Measurements from ENCODE around the gene TRIO. TPM values are rescaled to one million over a fixed set of nuclear protein-coding genes. Genes with fewer than 3 reads are reported as not detected.

The TRIO gene
- total RNA-seq, 1 experiment from 2014 or later: 88.8 TPM

DNA sequence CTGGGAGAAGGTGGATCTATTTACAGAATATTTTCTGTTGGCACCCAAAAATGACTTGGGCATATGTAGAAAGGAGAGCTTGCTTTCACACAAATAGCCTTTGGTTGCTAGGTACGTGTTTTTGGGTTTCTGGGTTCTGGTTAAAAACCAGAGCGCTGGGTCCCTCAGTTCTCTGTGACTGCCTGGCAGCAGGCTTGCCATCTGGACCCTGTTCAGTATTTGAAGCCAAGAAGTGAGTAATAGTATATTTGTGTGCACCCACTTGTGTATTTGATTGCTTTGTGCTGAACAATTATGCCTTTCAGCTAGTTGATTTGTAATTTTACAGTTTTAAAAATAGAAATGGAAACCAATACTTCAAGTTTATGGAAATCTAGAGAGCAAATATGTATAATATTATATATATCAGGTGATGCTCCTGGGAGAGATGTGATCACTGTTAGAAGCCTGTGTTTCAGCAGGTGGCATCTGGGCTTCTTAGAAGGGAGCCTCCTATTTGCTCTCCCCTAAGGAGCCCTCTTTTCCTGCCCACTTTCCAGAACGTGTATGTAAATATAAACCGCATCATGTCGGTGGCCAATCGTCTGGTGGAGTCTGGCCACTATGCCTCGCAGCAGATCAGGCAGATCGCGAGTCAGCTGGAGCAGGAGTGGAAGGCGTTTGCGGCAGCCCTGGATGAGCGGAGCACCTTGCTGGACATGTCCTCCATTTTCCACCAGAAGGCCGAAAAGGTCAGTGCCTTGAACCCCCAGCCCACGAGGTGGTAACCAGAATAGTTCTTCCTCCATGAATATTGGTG, 153.6 kb downstream of the TRIO start:
- no peak for ATAC-seq
- no peak overlapping the region for H3K4me3 Mint-ChIP-seq
- H3K4me1 Mint-ChIP-seq: peaks cover 9% of the 10 kb centered on the region
- POLR2A ChIA-PET: no interaction called here
- H3K36me3 Mint-ChIP-seq: peaks cover 16% of the 10 kb centered on the region
- H3K9me3 Mint-ChIP-seq: no peaks in the 10 kb centered on the region
- TF ChIP-seq SOX15 (CRISPR knock-in tag; IDR thresholded peaks at IDR 0.05) (no peak), ATF1 (CRISPR knock-in tag; IDR thresholded peaks at IDR 0.05) (no peak), ZNF671 (CRISPR knock-in tag; IDR thresholded peaks at IDR 0.05) (no peak), ZNF232 (CRISPR knock-in tag; IDR thresholded peaks at IDR 0.05) (no peak), ZNF219 (CRISPR knock-in tag; IDR thresholded peaks at IDR 0.05; ENCODE audit: borderline replicate concordance) (no peak)
- TF ChIP-seq, protein P1, sequence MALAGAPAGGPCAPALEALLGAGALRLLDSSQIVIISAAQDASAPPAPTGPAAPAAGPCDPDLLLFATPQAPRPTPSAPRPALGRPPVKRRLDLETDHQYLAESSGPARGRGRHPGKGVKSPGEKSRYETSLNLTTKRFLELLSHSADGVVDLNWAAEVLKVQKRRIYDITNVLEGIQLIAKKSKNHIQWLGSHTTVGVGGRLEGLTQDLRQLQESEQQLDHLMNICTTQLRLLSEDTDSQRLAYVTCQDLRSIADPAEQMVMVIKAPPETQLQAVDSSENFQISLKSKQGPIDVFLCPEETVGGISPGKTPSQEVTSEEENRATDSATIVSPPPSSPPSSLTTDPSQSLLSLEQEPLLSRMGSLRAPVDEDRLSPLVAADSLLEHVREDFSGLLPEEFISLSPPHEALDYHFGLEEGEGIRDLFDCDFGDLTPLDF (CRISPR knock-in tag; IDR thresholded peaks at IDR 0.05): no peak
- TF ChIP-seq, protein P2, sequence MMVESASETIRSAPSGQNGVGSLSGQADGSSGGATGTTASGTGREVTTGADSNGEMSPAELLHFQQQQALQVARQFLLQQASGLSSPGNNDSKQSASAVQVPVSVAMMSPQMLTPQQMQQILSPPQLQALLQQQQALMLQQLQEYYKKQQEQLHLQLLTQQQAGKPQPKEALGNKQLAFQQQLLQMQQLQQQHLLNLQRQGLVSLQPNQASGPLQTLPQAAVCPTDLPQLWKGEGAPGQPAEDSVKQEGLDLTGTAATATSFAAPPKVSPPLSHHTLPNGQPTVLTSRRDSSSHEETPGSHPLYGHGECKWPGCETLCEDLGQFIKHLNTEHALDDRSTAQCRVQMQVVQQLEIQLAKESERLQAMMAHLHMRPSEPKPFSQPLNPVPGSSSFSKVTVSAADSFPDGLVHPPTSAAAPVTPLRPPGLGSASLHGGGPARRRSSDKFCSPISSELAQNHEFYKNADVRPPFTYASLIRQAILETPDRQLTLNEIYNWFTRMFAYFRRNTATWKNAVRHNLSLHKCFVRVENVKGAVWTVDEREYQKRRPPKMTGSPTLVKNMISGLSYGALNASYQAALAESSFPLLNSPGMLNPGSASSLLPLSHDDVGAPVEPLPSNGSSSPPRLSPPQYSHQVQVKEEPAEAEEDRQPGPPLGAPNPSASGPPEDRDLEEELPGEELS (CRISPR knock-in tag; IDR thresholded peaks at IDR 0.05): no peak
- TF ChIP-seq, protein P3, sequence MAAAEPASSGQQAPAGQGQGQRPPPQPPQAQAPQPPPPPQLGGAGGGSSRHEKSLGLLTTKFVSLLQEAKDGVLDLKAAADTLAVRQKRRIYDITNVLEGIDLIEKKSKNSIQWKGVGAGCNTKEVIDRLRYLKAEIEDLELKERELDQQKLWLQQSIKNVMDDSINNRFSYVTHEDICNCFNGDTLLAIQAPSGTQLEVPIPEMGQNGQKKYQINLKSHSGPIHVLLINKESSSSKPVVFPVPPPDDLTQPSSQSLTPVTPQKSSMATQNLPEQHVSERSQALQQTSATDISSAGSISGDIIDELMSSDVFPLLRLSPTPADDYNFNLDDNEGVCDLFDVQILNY (CRISPR knock-in tag; IDR thresholded peaks at IDR 0.05): no peak
- no peaks in the 10 kb centered on the region for H3K27me3 Mint-ChIP-seq (ENCODE audit: low read depth)
- no peak overlapping the region for H3K27ac Mint-ChIP-seq
- CTCF ChIA-PET: no interaction called here
- no peak for DNase-seq (ENCODE audit: low spot score)

DNA sequence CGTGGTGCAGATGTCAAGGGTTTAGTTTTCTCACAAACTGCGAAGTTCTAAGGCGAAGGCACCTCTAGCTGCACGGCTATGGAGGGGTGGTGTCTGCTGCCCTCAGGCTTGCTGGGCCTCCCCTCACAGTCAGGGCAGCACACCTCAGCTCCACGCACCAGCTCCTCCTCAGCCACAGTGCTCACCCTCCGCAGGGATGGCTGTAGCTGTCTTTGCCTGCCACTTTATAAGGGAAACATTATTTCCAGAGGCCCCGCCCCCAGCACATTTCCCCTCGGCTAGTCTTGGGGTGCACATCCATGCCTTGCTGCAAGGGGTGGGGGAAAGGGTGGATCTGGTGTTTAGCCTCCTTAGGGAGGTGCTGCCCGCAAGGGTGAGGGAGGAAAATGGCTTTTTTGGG, 154.6 kb downstream of the TRIO start:
- TF ChIP-seq, protein P4, sequence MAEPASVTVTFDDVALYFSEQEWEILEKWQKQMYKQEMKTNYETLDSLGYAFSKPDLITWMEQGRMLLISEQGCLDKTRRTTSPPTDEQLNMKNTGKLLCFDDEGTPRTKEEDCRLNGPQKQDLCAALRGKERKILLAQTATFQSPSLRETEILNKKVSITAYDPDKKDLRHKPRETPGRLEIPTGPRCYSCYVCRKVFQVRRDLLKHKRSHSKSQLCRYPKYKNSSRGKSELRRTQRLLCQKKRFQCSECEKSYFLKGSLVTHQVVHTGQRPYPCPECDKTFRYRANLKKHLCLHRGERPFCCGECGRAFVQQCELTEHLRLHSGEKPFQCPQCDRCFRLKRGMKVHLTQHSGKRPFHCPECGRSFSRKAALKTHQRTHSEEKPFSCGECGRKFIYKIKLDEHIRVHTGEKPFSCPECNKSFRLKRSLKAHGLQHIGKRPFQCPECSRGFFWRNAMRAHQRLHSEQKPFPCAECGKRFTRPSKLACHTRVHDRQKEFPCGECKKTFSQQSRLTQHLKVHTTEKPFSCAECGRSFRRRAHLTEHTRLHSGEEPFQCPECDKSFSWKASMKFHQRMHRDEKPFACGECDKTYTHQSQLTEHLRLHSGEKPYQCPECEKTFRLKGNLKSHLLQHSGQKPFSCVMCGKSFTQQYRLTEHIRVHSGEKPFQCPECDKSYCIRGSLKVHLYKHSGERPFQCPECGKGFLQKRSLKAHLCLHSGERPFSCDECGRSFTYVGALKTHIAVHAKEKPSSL (CRISPR knock-in tag; conservative IDR thresholded peaks at IDR 0.05): no peak
- TF ChIP-seq FOXJ3 (CRISPR knock-in tag; IDR thresholded peaks at IDR 0.05; ENCODE audit: borderline replicate concordance): no peak
- no peak for TF ChIP-seq ZBTB21 (CRISPR knock-in tag; IDR thresholded peaks at IDR 0.05; ENCODE audit: borderline replicate concordance)
- TF ChIP-seq KAT7 (CRISPR knock-in tag; IDR thresholded peaks at IDR 0.05; ENCODE audit: borderline replicate concordance): no peak
- TF ChIP-seq NFATC4 (CRISPR knock-in tag; IDR thresholded peaks at IDR 0.05): no peak
- TF ChIP-seq CBFB (CRISPR knock-in tag; IDR thresholded peaks at IDR 0.05; ENCODE audit: low read depth): no peak
- TF ChIP-seq, protein P5, sequence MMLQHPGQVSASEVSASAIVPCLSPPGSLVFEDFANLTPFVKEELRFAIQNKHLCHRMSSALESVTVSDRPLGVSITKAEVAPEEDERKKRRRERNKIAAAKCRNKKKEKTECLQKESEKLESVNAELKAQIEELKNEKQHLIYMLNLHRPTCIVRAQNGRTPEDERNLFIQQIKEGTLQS (CRISPR knock-in tag; conservative IDR thresholded peaks at IDR 0.05): no peak
- TF ChIP-seq, protein P6, sequence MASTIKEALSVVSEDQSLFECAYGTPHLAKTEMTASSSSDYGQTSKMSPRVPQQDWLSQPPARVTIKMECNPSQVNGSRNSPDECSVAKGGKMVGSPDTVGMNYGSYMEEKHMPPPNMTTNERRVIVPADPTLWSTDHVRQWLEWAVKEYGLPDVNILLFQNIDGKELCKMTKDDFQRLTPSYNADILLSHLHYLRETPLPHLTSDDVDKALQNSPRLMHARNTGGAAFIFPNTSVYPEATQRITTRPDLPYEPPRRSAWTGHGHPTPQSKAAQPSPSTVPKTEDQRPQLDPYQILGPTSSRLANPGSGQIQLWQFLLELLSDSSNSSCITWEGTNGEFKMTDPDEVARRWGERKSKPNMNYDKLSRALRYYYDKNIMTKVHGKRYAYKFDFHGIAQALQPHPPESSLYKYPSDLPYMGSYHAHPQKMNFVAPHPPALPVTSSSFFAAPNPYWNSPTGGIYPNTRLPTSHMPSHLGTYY (CRISPR knock-in tag; IDR thresholded peaks at IDR 0.05): no peak
- TF ChIP-seq, protein P7, sequence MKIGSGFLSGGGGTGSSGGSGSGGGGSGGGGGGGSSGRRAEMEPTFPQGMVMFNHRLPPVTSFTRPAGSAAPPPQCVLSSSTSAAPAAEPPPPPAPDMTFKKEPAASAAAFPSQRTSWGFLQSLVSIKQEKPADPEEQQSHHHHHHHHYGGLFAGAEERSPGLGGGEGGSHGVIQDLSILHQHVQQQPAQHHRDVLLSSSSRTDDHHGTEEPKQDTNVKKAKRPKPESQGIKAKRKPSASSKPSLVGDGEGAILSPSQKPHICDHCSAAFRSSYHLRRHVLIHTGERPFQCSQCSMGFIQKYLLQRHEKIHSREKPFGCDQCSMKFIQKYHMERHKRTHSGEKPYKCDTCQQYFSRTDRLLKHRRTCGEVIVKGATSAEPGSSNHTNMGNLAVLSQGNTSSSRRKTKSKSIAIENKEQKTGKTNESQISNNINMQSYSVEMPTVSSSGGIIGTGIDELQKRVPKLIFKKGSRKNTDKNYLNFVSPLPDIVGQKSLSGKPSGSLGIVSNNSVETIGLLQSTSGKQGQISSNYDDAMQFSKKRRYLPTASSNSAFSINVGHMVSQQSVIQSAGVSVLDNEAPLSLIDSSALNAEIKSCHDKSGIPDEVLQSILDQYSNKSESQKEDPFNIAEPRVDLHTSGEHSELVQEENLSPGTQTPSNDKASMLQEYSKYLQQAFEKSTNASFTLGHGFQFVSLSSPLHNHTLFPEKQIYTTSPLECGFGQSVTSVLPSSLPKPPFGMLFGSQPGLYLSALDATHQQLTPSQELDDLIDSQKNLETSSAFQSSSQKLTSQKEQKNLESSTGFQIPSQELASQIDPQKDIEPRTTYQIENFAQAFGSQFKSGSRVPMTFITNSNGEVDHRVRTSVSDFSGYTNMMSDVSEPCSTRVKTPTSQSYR (CRISPR knock-in tag; IDR thresholded peaks at IDR 0.05): no peak
- TF ChIP-seq, protein P8, sequence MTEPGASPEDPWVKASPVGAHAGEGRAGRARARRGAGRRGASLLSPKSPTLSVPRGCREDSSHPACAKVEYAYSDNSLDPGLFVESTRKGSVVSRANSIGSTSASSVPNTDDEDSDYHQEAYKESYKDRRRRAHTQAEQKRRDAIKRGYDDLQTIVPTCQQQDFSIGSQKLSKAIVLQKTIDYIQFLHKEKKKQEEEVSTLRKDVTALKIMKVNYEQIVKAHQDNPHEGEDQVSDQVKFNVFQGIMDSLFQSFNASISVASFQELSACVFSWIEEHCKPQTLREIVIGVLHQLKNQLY (CRISPR knock-in tag; IDR thresholded peaks at IDR 0.05): no peak
- TF ChIP-seq, protein P3 (CRISPR knock-in tag; IDR thresholded peaks at IDR 0.05): no peak
- Mint-ChIP-seq H3K36me3 (peaks cover 13% of the 10 kb centered on the region), H3K27me3 (ENCODE audit: low read depth) (no peaks in the 10 kb centered on the region), H3K9me3 (no peaks in the 10 kb centered on the region), H3K27ac (no peak overlapping the region), H3K4me3 (no peak overlapping the region), H3K4me1 (peaks cover 9% of the 10 kb centered on the region)
- no peak for DNase-seq (ENCODE audit: low spot score)
- ATAC-seq: no peak
- POLR2A ChIA-PET: no interaction called here
- CTCF ChIA-PET: no interaction called here
